ENCODE results near the gene GJA3.
"Not testable (repeated sequence)": the region's sequence is repeated elsewhere in the genome, so short reads cannot be mapped to it uniquely, and the experiment has no call there.

Gene GJA3

GRCh38 chr13:20156702-20157101 lies 4.2 kb downstream of the GJA3 start:
- H3K4me3 ChIP-seq (ENCODE audit: low read depth, low read length): no peak overlapping the region
- DNase-seq (ENCODE audit: low read depth): no peak

DNA sequence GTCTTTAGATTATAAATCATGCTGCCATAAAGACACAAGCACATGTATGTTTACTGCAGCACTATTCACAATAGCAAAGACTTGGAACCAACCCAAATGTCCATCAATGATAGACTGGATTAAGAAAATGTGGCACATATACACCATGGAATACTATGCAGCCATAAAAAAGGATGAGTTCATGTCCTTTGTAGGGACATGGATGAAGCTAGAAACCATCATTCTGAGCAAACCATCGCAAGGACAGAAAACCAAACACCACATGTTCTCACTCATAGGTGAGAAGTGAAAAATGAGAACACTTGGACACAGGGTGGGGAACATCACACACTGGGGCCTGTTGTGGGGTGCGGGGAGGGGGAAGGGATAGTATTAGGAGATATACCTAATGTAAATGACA lies 7.6 kb downstream of the GJA3 start:
- not testable (repeated sequence) for H3K4me3 ChIP-seq (ENCODE audit: low read depth, low read length); DNase-seq (ENCODE audit: low read depth)

GRCh38 chr13:20151612-20152011 lies 9.2 kb downstream of the GJA3 start:
- no peak for DNase-seq (ENCODE audit: low read depth)

GRCh38 chr13:20151016-20151415 lies 9.8 kb downstream of the GJA3 start:
- no peak for DNase-seq (ENCODE audit: low read depth)
- no peak overlapping the region for H3K4me3 ChIP-seq (ENCODE audit: low read depth, low read length)

More at GRCh38 chr13:20151612-20152011, 9.2 kb downstream of the GJA3 start:
- H3K4me3 ChIP-seq (ENCODE audit: low read depth, low read length): no peak overlapping the region

GRCh38 chr13:20150561-20150960 lies 10.3 kb downstream of the GJA3 start:
- no peak overlapping the region for H3K4me3 ChIP-seq (ENCODE audit: low read depth, low read length)

GRCh38 chr13:20149762-20150161 lies 11.1 kb downstream of the GJA3 start:
- no peak for DNase-seq (ENCODE audit: low read depth)

More at GRCh38 chr13:20150561-20150960, 10.3 kb downstream of the GJA3 start:
- no peak for DNase-seq (ENCODE audit: low read depth)

DNA sequence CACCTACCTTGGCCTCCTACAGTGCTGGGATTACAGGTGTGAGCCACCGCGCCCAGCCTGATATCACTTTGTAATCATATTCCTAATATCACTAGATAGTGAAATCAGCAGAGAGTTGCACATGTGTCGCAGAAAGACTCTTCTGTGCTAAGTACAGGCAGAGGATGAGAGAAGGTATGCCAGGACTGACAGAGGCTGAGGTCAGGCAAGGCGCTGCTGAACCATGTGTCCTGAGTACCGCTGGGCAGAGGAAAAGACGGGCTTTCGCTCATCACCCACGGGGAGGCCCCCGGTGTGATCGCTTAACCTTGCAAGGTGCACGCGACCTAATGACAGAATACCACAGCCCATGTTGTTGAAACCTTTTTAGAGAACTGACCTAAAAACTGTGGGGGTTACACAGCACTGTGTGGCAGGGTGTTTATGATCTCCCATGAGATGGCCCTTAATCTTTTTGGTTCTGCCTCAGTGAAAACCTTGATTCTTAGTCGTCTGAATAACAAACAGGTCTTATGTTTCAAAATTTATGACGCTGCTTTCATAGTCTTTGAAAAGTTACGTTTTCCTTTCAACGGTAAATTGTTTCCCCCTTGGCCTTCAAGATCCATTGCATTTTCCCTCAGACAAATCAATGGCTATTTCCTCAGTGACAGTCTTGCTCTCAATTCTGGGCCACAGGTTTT lies 12.2 kb downstream of the GJA3 start:
- H3K4me3 ChIP-seq (ENCODE audit: low read depth, low read length): no peak overlapping the region

More at GRCh38 chr13:20149762-20150161, 11.1 kb downstream of the GJA3 start:
- no peak overlapping the region for H3K4me3 ChIP-seq (ENCODE audit: low read depth, low read length)

GRCh38 chr13:20146381-20146780 lies 14.5 kb downstream of the GJA3 start:
- DNase-seq (ENCODE audit: low read depth): no peak
- H3K4me3 ChIP-seq (ENCODE audit: low read depth, low read length): no peak overlapping the region

More for the DNA sequence above, 12.2 kb downstream of the GJA3 start:
- no peak for DNase-seq (ENCODE audit: low read depth)

DNA sequence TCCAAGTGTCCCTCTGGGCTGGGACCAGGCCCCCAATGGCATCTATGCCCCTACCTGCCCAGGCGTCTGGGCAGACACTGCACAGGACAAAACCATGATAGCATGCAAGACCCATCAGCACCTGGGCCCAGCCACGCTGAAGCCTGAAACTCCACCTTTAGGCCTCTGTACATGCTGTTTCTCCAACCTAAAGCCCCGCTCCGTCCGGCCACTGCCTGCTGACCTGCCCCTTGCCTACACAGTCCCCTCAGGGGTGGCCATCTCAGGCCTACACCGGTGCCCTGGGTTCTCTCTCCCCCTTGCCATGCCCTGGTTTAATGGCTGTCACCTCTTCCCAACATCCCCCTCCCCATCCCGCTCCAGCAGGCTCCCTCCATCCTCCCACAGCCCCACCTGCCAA lies 15.3 kb downstream of the GJA3 start:
- no peak overlapping the region for H3K4me3 ChIP-seq (ENCODE audit: low read depth, low read length)
- DNase-seq (ENCODE audit: low read depth): no peak

DNA sequence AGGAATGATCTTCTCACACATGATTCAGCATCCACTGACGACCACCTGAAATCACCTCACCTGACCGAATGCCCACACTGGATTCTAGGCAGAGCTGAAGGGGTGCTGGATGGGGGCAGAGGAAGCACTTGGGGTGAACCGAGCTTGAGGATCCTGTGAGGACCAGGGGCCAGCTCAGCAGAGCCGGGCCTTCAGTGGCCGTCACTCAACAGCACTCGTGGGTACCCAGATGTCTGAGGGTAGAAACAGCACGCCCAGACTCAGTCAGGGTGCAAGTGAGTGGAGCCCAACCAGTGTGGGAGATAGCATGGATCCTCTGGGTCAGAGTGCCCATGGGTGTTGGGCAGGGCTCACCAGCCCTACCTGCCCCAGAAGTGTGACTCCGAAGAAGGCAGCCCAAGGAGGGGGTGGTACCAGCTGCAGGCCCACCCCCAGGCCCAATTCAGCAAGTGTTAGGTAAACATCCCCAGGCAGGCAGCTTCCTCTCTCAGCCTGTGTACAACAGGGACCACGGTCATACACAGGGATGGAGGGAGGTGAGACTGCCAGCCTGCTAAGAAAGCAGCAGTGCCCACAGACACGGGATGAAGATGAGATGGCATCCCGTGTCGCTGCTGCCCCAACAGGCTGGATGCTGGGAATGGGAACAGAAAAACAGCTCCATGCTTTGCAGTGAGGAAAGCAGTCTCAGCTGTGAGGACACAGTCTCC lies 16.6 kb downstream of the GJA3 start:
- DNase-seq (ENCODE audit: low read depth): no peak
- no peak overlapping the region for H3K4me3 ChIP-seq (ENCODE audit: low read depth, low read length)

DNA sequence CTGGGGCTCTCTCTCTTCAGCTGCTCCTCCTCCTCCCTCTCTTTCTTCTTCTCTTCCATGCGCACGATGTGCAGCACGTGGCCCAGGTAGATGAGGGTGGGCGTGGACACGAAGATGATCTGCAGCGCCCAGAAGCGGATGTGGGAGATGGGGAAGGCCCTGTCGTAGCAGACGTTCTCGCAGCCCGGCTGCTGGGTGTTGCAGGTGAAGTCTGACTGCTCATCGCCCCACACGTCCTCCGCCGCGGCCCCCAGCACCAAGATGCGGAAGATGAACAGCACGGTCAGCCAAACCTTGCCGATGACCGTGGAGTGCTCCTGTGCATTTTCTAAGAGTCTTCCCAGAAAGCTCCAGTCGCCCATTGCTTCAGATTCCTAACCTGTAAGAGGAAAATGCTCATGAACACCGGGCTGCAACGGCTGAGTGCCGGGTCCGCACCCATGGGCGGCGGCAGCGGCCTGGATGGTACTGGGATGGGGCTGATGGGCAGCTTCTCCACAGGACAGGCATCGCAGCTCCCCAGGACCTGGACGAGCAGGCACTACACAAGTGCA lies 17.8 kb downstream of the GJA3 start:
- DNase-seq (ENCODE audit: low read depth): no peak
- no peak overlapping the region for H3K4me3 ChIP-seq (ENCODE audit: low read depth, low read length)

- DNase-seq (ENCODE audit: low read depth): no peak
Measured at GRCh38 chr13:20142023-20142926, 18.6 kb downstream of the GJA3 start.

DNA sequence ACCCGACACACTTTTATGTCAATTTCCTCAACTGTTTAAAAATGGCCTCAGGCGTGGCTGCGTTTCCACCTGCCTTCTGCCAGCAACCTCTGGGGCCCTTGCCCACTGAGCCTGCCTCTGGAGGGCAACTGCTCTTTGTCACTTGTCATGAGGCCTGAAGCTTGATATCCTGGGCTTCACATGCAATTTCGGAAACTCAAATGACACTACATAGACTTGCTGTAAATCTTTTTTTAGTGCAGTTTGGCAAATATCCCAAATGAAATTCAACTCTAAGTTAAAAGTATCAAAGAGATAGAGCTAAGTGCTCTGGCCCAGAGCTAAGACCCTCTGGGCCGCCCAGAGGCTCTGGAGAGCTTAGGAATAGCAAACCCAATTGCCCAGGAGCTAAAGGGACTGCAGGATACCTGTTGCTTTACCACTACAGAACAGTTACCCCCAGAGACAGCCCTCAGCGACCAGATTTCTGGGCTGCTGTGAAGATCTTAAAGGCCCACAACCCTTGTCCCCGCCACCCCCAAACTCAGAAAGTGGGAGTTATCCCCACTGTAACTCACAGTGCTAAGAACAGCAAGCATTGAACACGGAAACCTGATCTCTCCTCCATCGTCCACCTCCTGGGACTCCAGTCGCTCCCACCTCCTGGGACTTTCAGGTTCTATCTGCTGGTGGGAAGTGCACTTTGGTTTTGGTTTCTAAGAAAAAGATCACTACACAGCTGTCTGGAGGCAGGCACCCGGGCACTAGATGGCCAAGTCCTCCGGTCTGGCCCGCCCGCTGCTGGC lies 19.4 kb downstream of the GJA3 start:
- no peak overlapping the region for H3K4me3 ChIP-seq (ENCODE audit: low read depth, low read length)
- no peak for DNase-seq (ENCODE audit: low read depth)

More at GRCh38 chr13:20142023-20142926, 18.6 kb downstream of the GJA3 start:
- no peak overlapping the region for H3K4me3 ChIP-seq (ENCODE audit: low read depth, low read length)

DNA sequence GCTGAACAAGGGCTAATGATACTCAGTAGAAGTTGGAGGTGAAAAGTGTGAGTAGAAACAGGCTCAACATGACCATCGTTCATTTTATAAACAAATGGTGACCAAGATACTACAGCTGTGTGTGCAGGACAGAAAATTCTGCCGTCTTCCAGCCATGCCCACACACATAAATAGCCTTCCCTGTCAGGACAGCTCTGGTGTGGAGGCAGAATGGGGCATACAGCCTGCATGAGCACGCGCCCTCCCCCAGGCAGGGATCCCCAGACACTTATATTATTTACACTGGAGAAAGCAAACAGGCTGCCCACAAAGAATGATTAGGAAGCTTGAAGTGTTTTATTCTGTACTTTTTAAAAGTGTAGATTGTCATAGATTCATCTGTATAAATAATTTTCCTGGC lies 20.4 kb downstream of the GJA3 start:
- DNase-seq (ENCODE audit: low read depth): no peak
- no peak overlapping the region for H3K4me3 ChIP-seq (ENCODE audit: low read depth, low read length)

DNA sequence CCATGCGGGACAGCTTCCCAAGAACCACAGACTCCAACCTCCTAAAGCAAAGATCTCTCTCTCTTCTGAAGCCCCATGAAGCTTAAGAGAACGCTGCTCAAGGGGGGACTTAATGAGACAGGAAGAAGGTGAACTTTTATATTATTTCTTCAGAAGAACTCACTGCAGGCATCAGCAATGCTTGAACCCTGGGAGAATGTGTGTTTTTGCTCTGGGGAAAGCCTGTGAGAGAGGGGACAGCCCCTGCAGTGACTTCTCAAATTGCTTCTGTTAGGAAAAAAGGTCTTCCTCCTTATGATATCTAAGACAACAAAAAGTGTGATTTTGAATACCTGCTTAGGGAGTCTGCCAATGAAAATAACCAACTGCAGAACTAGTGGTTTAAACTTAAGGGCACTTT lies 23.0 kb downstream of the GJA3 start:
- no peak for DNase-seq (ENCODE audit: low read depth)

GRCh38 chr13:20136781-20137703 lies 23.8 kb downstream of the GJA3 start:
- no peak for DNase-seq (ENCODE audit: low read depth)
- H3K4me3 ChIP-seq (ENCODE audit: low read depth, low read length): no peak overlapping the region

More for the DNA sequence above, 23.0 kb downstream of the GJA3 start:
- H3K4me3 ChIP-seq (ENCODE audit: low read depth, low read length): no peak overlapping the region

DNA sequence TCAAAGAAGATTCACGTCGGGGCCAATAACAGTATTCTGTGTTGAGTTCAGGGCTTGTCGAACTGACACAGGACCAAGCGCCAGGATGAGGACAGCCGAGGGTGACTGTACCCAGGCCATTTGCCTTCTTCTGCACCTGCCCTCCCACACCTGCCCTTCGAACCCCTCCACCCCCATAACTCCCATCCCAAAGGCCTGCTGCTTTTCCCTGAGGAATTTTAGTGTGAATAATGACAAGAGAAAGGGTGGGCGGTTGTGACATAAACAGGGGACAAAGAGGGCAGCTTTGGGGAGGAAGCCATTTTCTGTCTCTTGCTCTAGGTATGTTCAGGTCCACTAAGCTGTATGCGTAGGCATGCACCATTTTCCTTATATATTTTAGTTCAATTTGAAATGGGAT lies 26.1 kb downstream of the GJA3 start:
- no peak for DNase-seq (ENCODE audit: low read depth)
- no peak overlapping the region for H3K4me3 ChIP-seq (ENCODE audit: low read depth, low read length)

DNA sequence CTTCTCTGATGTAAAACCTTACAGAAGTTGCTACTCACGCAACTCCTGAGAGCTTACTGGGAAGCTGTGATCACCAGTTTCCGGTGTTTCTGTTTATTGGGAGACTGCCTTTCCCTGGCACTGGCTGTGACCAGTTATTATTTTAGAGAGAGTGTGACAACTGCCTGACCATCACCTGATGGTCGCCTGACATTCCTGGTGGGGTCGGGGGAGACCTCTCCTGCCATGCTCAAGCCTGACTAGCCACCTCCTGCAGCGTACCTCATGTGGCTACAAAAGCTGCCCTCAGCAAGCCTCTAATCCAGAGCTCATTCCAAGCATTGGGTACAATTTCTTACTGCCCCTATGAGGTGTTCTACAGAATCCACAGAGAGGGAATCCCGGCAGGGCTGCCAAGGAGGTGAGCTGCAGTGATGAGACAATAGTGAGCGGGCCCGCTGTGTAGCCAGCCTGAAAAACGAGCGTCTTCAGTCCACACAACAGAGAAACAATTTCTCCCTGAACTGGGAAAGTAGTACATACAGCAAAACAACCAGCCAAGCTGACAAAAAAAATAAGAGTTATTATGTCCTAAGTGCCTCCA lies 28.7 kb downstream of the GJA3 start:
- DNase-seq (ENCODE audit: low read depth): no peak
- H3K4me3 ChIP-seq (ENCODE audit: low read depth, low read length): no peak overlapping the region
